Stimulated activated CD8-positive, alpha-beta memory T cell treated with anti-CD3 and anti-CD28 coated beads, Interleukin-2, amount 100 ng/mL, for 1 hour (primary cell): ENCODE measurements around the gene SLC29A2.
"Not testable (repeated sequence)": the region's sequence is repeated elsewhere in the genome, so short reads cannot be mapped to it uniquely, and the experiment has no call there.

Experiments used
- DNase-seq, 2 donors: peaks; one replicate each; pipeline ENCODE4 v3.0.0-alpha.2; 2020; ENCODE audit warnings: low read depth in 2 of 2

SLC29A2 gene

DNA sequence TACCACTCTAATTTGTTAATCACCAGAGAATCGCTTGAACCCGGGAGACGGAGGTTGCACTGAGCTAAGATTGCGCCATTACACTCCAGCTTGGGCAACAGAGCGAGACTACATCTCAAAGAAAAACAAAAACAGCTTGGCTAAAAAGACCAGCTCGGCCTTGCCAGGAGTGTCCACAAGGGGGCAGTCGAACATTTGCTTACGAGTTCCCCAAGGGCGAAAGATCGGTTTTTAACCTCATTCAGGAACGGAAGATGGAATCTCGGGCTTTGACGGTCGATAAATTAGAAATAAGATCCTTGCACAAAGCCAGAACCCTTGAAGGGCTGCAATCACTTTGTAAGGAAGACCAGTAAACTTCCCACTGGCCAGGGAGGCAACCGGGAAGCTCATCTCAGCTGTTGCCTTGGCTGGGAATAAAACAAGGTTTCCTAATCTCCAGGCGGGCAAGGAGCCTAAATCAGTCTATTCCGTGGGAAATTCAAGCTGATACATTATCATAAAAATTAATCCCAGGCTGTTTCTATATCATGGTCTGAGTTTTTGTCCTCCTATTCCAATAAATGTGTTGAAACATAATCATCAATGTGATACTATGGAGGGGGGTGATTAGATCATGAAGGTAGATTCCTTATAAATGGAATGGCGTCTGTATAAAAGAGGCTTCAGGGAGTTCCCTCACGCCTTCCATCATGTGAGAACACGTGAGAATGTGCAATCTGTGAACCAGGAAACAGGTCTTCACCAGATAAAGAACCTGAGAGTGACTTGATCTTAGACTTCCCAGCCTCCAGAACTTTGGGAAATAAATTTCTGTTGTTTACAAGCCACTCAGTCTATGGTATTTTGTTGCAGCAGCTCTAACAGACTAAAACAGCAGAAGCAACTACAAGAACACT, 14.9 kb upstream of the SLC29A2 start:
- peak; percentile 65 to 70 for DNase-seq

DNA sequence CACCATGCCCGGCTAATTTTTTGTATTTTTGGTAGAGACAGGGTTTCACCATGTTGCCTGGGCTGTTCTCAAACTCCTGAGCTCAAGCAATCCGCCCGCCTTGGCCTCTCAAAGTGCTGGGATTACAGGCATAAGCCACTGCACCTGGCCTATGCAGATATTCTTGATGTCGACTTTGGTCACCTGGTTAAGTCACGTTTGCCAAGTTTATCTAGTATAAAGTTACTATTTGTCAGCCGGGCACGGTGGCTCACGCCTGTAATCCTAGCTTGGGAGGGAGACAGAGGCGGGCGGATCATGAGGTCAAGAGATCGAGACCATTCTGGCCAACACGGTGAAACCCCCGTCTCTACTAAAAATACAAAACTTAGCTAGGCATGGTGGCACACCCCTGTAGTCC, 12.8 kb upstream of the SLC29A2 start:
- not testable (repeated sequence) for DNase-seq

DNA sequence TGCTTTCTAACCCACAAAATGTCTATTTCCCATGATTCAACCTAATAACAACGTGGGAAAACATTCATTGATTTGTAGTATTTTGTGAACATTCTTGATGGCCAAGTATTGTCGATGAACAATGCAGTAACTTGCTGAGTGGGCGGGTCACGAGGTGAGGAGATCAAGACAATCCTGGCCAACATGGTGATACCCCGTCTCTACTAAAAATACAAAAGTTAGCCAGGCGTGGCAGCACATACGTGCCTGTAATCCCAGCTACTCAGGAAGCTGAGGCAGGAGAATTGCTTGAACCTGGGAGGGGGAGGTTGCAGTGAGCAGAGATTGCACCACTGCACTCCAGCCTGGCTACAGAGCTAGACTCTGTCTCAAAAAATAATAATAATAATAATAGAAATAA, 8.7 kb upstream of the SLC29A2 start:
- not testable (repeated sequence) for DNase-seq

DNA sequence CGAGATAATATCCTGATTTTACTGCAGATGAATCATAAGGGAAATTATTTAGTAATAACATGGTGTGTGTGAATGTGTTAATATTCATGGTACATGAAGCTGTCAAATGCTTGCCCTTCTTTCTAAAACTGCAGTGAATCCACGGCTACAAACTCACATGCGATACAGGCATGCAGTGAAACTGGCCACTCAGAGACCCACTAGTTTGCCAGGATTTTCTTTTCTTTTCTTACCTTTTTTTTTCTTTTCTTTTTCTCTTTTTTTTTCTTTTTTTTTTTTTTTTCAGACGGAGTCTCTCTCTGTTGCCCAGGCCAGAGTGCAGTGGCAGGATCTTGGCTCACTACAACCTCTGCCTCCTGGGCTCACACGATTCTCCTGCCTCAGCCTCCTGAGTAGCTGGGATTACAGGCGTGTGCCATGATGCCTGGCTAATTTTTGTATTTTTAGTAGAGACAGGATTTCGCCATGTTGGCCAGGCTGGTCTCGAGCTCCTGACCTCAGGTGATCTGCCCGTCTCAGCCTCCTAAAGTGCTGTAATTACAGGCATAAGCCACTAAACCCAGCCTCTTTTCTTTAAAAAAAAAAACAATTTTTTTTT, 2.2 kb upstream of the SLC29A2 start:
- not testable (repeated sequence) for DNase-seq

DNA sequence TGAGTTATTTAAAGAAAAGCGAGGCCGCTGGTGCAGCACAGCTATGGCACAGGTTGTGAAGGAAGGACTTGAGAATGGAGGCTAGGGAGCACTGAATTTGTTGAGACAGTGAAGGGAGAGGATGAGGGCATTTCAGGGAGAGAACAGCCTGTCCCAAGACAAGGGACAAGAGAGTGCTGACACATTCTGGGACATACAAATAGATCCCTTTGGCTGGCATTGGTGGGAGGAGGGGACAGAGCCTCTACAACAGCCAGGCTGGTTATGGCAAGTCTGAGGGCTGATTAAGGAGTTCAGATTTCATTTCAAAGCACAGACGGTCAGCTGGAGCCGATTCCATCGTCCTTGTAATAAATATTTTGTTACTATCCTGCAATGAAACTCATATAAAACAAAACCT, 1.7 kb upstream of the SLC29A2 start:
- no peak for DNase-seq

DNA sequence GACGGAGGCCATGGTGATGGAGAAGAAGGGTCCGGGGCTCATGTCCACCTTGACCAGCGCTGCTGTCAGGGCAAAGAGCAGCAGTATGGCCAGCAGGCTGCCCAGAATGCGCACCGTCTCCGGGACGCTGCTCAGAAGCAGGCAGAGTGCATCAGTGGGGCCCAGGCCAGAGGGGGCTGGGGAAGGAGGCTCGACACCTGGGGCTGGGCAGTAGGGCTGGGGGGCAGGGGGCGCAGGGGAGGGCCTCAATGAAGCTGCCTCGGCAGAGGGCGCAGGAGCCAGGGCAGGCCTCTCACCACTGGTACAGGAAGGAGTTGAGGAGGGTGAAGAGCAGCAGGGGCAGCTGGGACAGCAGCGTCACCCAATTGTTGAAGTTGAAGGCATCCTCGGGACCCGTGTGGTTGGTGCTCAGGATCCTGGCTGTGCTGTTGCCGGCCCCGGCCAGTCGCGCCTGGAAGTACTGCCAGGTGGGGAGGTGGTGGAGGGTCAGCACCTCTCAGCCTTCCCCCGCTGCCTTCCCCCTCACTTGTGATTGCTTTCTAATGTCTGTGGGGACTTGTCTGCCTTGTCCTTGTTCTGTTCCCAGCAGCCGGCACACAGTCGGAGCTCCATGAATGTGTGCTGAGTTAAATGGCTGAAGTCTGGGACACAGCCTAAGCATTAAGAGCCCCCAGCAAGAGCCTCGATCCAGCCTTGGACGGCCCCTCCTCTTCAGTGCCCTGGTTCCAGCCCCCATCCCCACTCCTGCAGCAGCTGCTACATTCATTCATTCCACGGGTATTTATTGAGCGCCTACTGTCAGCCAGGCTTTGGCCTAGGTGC, 2.3 kb downstream of the SLC29A2 start:
- DNase-seq, result no peak

DNA sequence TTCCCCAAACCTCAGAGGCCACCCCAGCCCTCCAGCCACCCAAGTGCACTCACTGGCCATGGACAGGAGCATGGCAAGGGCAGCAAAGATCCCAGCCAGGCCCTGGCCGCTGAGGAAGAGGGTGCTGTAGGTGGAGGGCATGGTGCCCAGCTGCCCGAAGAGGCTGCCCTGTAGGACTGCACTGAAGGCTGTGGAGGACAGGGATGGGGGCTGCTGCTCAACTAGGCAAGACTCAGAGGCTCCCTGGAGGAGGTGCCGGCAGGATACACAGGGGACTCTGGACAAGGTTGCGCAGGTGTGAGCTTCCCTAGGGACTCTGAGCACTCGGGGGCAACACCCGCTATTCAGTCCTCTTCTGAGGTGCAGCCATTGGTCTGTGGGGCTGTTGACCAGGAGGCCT, 3.1 kb downstream of the SLC29A2 start:
- no peak for DNase-seq

DNA sequence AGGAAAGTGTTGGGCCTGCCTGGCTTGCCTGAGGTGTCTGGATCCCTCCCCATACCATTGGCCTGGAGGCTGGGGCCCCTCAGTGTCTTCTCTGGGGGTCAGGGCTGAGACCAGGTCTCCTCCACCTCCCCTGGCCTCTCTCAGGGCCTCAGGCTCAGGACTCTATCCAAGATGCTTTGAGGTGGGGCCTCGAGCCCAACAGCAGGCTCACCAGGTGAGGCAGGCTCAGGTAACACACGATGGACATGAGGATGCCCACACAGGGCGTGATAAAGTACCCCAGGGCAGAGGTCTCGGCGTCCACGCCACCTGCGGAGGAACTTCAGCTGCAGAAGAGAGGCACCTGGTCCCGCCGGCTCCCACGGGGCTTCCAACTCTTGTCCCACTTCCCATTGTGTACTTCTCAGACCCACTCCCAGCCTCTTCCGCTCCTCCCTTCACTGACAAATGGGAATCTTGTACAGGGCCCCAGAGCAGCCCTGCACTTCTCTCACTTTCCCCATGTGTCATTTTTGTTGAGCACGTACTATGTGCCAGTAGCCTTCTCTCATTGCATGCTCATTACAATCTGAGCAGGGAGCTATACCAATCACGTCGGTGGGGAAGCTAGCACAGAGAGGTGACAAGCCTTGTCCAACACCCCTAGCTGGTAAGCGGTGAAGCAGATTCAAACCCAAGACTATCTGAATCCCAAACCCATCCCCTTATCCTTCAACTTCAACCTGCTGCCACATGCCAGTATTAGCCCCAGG, 3.8 kb downstream of the SLC29A2 start:
- DNase-seq, result no peak

DNA sequence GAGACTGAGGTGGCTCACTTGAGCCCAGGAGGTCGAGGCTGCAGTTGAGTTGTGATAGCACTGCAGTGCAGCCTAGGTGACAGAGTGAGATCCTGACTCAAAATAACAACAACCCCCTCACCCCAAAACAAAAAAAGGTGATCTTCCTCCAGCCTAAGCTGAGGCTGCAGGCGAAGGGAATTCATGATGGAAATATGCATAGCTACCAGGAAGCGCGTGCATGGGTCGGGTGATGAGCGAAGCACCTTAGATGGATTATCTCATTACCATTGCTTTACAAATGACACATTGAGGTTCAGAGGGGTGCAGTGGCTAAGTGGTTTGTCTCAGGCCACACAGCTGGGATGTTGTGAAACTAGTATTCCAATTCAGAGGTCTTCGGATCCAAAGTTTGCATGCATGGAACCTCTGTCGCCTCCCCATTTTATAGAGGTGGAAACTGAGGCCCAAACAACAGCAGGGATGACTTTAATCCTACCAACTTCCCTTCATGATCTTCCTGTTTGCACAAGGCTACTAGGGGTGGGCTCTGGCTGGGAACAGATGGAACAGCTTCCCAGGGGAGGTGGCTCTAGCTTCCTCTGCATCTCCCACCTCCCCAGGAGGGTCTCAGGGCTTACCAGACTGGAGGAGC, 4.6 kb downstream of the SLC29A2 start:
- no peak for DNase-seq

DNA sequence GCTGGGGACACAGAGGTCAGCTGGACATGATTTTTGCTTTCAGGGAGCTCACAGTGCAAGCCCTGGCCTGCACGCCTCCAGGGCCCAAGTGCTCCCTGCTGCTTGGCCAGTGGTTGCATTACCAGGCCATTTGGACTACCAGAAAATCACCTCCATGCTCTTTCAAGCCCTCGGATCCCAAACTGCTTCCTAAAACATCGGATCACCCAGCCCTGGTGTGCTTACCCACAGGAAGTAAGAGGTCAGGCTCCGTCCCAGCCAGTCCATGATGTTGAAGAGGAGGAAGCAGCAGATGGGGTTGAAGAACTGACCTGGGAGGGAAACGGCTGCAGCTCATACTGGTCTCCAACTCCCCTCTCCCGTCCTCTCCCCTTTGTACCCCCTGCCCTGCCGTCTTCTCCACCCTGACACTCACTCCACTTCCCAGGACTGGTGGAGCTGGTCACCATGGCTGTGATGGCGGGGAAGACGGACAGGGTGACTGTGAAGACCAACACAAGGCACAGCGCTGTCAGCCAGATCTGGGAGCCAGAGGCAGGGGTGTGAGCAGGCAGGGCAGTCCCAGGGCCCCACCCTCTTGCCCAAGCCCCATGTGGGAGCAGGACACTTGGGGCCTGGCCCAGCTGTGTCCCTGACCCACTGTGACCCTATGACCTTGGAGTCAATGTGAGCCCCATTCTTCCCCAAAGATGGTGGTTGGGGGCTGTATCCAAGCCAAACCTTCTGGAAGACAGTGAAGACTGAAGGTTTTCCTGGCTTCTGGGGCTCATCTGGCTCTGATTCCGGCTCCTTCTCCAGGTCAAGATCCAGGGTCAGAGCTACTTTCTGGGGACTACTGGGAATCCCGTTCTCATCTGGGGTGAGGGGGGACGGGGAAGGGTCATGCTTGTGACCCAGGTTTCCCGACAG, 5.6 kb downstream of the SLC29A2 start:
- DNase-seq, result no peak

DNA sequence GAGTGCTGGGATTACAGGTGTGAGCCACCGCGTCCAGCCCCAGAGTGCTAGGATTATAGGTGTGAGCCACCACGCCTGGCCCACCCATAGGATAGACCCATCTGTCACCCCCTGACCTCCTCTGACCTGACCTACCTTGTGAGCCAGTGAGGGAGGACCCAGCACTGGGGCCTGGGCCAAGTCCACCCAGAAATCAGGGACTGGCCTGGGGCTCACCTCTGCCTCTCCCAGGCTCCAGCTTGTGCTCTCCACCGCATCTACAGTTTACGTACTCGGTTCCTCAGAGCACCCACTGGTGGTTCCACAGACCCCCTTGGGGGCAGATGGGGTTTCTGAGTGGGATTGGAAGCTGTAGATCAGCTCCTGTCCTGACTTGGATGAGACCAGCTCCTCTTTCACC, 6.4 kb downstream of the SLC29A2 start:
- no peak for DNase-seq

DNA sequence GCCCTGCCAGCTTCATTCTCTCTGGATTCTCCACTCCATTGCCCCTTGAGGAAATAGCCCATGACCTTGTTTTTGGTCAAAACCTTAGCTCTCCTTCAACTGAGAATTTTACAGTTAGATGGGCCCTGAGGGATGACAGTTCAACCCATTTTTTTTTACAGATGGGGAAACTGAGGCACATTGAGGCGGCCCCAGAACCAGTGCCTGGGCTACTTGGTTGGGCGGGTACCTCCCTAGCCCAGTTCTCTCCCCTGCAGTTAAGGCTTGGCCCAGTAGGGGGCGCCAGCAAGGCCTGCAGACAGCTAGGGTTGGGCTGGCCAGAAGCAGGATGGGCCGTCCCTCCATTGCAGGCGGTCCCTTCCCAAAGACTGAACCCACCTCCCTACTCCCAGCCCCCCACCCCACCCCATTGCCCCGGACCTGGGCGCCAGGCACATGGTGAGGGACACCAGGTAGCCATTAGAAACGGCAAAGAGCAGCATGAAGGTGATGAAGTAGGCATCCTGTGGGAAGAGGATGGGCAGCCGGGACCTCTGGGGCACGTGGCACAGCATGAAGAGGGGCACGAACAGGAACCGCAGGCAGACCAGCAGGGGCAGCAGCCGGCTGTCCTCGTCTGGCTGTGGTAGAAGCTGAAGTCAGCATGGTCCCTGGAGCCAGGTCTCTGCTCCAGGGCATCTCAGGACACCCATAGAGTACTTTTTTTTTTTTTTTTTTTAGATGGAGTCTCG, 7.6 kb downstream of the SLC29A2 start:
- peak in 1 of 2 donors; percentile 33 for DNase-seq

DNA sequence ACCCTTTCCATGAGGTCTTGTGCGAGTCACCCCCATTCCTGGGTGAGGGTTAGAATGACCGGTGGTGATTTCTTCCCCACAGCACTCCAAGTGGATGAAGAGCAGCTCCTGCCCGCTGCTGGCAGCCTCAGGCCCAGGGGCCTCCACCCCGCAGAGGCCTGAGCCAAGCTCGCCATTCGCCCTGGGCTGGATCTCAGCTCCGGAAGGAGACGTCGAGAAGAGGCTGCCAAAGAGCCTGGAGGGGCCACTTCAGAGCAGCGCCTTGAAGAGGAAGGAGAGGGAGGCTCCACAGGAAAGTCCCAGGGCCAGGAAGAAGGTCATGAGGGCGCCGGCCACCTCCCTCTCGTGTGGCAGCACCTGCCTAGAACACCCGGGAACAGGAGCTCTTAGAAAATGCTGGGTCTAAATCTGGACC, 8.4 kb downstream of the SLC29A2 start:
- DNase-seq, result no peak

DNA sequence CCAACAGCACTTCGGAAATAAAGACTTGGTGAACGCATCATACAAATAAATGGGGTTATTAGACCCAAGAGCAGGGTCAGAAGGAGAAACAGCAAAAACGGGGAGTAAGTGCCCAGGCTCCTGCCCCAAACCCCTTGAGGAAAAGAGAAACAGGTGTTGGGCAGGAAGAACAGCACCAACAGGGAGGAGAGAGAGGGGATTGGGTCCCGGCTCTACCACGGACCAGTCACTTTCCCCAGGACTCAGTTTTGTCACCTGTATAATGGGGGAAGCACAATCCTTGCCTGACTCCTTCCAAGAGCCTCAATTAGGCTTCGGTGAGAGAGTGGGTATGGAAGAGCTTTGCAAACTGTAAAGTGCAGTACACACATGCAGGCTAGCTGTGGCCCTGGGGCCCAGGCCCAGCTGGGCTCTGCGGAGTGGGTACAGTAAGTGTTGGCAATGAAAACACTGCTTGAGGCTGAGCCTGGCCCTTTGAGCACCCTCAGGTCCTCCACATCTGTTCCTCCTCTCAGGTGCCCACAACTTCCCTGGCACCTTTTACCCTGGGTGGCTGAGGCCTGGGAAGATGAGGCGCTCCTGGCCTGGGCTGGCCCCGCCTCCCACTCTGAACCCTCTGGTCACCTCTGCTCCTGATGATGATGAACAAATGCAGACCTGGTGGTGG, 8.9 kb downstream of the SLC29A2 start:
- no peak for DNase-seq

DNA sequence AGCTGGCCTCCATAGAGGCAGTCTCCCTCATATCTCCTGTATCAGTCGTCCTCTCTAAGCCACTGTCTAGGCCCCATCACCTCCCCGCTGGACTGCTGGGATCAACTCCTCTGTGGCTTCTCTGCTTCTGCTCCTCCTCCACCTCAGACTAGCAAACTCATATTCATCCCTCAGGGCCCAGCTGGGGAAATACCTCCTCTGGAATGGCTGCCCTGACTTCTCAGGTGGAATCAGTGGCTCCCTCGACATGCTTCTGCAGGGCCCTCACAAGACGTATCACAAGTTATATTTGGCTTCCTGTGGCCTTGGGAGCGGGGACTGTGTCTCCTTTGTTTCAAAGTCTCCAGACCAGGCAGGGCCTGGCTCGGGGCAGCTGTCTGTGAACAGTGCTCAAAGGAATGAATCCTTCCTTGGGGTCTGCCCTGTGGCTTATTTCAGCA, 10.0 kb downstream of the SLC29A2 start:
- no peak for DNase-seq

DNA sequence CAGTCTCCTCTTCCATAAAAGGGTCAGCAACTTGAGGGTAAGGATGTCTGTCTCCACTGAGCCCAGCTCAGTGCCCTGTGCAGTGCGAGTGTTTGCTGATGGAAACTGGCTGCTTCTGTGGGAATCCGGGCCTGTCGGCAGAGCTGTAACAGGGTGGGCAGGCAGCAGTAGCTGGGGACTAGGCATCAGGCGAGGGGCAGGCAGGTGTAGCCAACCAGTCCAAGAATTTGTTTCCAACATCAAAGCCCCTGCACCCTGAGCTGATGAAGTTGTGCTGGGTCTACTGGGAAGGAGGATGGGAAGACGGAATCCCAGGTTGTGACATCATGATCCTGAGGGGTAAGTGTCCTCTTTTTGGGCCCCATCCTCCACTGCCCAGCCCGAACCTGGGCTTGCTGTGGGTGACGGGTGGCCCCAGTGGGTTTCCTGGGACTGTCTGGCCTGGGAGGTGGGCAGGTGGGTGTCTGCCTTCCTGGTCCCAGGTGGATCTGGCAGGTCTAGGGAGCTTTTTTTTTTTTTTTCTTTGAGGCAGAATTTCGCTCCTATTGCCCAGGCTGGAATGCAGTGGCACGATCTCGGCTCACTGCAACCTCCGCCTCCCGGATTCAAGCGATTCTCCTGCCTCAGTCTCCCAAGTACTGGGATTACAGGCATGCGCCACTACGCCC, 11.0 kb downstream of the SLC29A2 start:
- DNase-seq, result no peak

DNA sequence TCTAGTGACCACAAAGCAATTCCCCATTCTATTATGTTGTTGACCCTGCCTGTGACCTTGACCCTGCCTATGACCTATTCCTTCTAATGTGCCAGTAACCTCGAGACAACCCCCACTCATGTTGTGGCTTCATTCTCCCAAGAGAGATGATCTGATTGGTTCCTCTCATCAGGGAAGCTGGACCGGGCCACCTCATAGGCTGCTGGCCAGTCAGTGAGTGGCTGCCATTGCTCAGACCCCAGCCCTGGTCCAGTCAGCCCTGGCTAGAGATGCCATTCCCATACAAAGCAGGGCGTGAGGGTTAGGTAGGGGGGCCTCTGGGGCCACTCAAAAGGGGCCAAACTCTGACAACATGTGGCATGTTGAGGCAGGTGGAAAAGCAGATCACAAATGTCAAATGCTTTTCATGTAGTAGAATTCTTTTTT, 11.9 kb downstream of the SLC29A2 start:
- no peak for DNase-seq

DNA sequence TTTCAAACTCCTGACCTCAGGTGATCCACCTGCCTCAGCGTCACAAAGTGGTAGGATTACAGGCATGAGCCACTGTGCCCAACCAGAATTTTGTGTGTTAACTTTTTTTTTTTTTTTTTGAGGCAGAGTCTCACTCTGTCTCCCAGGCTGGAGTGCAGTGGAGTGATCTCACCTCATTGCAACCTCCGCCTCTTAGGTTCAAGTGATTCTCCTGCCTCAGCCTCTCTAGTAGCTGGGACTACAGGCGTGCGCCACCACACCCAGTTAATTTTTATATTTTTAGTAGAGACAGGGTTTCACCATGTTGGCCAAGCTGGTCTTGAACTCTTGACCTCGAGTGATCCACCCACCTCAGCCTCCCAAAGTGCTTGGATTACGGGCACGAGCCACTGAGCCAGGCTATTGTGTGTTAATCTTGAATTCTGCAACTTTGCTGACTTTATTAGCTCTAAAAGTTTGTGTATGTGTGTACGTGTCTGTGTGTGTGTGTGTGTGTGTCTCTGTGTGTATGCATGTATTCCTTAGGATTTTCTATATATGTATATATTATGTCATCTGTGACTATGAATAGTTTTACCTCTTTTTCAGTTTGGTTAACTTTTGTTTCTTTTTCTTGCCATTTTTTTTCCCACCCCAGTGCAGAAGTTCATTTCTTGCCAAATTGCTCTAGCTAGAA, 20.9 kb downstream of the SLC29A2 start:
- not testable (repeated sequence) for DNase-seq
